Measurements from ENCODE around the gene FTH1.
A peak's percentile ranks its signal among the peaks of the same experiment; 100 is the strongest.

The FTH1 gene

GRCh38 chr11:61947486-61948210, 19.8 kb downstream of the FTH1 start:
- peak; percentile 76 for DNase-seq

DNA sequence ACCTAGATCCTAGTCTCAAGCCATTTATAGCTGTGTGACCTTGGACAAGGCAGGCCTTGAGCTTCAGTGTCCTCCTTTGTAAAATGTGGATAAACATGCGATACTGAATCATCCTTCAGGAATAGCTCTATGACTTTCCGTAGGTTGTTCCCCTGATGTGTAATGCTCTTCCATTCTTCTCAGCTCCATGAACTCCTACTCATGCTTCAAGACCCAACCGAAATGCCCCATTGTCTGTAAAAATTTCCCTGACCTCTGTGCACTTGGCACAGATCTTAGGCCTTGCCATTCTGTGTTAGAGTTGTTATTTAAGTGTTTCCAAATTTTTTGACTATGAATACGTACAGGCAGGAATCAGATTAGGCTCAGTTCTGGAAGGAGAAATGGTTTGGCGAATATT, 20.5 kb downstream of the FTH1 start:
- DNase-seq, result no peak

DNA sequence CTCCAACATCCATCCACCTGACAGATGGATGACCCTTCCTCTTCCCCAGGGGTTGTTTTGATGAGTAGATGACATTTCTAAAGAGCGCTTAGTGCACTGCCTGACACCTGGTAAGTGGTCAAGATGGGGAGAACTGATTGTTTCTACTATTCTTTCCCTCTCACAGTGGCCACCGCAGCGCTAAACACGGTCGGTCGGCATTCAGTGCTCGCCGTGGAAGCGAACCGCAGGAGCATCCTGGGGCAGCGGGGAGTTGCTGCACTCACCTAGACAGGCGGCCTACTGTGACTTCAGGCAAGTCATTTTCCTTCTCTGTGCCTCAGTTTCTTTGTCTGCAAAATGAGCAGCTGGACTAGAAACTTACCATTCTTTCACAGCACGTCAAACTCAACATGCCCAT, 22.2 kb downstream of the FTH1 start:
- no peak for DNase-seq

GRCh38 chr11:61940466-61940865, 27.0 kb downstream of the FTH1 start:
- DNase-seq, result no peak

GRCh38 chr11:61935861-61936260, 31.6 kb downstream of the FTH1 start:
- no peak for DNase-seq

DNA sequence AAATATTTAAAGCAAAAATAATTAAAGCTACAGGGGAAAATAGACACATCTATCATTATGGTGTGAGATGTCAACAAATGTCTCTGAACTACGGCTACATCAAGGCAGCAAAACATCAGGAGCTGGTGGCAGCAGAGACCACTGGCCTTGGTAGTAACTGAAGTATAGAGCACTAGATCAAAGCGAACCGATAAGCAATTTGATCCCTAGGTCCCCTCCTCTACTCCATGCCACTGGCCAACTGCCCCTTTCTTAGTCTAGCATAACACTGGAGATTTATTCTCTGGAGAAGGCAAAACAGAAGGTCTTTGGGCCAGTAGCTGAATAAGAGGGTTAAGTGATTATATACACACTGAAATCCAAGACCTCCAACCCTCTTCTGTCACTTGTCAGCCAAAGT, 36.5 kb downstream of the FTH1 start:
- peak; percentile 12 for DNase-seq

DNA sequence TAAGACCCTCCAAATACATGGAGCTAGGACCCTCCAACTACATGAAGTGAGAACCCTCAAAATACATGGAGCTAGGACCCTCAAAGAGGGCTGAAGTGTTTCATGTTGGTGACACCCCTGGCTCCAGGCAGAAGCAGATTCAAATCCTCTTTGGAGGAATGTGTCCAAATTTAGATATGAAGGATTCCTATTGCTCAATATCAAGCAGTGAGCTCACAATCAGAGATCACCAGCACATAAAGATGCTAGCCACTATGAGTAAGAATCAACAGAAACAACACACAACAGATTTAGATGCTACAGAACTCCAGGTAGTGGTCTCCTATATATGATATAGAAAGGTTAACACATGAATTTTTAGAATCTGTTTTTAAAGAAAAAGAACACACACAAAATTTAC, 38.8 kb downstream of the FTH1 start:
- DNase-seq, result no peak

GRCh38 chr11:61927501-61927900, 39.9 kb downstream of the FTH1 start:
- DNase-seq, result no peak

DNA sequence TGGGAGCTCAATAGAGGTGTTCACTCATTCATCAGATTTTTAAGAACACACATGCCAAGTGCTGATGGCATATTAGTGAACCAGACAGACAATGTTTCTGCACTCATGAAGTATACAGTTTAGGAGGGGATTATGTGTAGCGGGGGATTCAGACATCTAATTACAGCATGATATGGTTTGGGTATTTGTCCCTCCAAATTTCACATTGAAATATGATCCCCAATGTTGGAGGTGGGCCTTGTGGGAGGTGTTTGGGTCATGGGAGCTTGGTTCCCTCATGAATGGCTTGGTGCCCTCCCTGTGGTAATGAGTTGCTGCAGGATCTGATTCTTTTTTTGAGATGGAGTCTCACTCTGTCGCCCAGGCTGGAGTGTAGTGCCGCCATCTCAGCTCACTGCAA, 41.2 kb downstream of the FTH1 start:
- DNase-seq, result no peak

- DNase-seq, result no peak
Observed at GRCh38 chr11:61925736-61926135, 41.7 kb downstream of the FTH1 start.

GRCh38 chr11:61924064-61924455, 43.4 kb downstream of the FTH1 start:
- no peak for DNase-seq

GRCh38 chr11:61923166-61924063, 44.0 kb downstream of the FTH1 start:
- DNase-seq, result no peak

GRCh38 chr11:61922539-61922938, 44.9 kb downstream of the FTH1 start:
- DNase-seq, result no peak

GRCh38 chr11:61921446-61921845, 46.0 kb downstream of the FTH1 start:
- DNase-seq, result no peak

DNA sequence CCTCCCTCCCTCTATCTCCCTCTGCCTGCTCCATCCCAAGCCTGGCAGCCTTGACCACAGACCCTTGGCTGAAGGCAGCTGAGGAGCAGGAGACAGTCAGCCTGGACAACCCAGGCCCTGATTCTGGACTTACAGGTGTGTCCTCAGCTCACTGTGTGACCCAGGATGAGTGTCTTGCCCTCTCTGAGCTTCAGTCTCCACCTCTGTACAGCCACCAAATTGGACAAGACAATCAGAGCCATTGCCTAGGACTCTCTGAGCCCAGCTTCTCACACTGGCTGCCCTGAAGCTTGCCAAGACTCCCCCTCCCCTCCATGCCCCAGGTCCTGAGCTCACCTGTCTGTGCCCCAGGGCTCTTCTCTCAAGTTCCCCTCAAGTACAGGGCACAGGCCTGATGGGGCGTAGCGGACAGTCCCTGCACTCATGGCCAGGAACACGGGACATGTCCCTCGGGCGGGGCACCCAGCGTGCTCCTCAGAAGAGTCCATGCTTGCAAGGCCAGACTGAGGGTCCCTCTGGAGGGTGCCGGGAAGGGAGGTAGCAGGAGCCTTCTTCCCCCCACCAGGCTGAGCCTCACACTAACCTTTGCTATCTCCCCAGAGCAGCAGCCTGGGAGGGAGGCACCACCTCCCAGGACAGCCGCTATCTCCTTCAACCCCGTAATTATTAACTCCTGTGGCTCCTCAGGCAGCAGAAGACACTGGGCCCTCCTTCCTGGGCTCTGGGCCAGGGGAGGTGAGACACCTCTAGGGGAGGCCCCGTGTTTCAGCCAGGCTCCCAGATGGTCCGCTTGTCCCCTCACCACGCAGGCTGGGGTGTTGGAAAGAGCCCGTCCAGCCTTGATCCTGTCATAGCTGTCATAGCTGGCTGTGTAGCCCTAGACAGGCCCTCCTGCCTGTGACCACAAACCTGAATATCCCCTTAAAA, 47.5 kb downstream of the FTH1 start:
- no peak for DNase-seq

DNA sequence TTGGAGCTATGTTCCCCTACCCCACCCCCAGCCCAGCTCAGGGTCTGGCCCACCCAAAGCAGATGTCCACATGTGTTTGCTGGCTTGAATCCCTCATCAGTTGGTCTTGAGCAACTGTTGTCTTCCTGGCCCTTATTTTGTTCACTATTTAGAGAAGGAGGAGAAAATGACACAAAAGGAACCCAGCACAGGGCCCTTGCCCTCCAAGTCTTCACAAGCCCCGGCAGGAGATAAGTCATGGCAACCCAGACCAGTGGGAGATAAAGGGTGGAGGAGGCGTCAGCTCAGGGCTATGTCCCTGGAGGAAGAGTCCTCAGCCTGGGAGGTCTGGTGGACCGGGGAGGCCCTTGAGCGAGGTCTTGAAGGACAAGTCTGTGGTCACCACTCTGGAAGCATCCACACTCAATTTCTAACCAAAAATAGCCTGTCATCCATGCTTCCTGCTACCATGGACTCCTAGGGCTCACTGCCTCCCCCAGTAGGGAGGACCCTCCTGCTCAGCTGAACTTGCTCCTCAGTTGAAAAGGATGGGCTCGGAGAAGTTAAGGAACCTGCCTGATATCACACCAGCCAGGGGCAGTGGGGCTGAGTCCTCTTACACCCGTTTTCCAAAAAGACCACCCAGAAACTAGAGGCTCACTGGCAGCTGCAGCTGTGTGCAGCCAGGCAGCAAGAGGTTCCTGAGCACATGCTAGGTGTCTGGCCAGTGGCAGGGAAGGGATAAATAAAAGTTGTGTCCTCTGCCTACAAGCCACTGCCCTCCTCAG, 48.3 kb downstream of the FTH1 start:
- DNase-seq, result no peak

DNA sequence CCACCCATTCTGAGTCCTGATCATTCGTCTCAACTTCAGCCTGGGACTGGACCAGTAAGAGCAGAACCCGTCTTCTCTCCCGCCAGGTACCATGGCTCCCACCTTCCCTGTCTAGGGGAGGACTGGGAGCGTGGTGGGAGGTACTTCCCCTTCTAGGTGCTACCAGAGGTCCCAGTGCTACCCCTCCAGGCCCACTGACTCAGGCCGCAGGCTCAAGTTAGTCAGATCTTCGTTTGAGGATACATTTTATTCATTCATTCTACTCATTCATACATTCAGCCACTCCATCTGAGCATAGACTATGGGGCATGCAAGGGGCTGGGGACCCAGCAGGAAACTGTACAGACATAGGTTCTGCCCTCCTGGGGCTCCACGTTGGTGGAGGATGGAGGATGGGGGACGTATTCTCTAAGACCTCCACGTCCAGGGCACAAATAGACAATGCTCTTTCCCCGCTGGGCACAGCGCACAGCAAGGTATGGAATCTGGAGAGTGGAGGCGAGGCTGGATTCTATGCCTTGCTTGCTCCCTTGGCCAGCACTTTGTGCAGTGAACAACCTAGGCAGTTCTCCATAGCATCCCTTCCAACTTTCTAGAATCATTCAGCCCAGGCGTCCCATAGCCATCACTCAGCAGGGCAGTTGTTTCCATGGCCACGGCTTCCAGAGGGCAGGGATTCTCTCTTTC, 49.0 kb downstream of the FTH1 start:
- no peak for DNase-seq

GRCh38 chr11:61917334-61918109, 49.9 kb downstream of the FTH1 start, which contains the start of gene RAB3IL1:
TSS of gene RAB3IL1 (minus strand) at chr11:61917566. CDS start at chr11:61917367, 199 bp downstream.
- DNase-seq, result peak; percentile 24

GRCh38 chr11:61916737-61917333, 50.6 kb downstream of the FTH1 start:
- no peak for DNase-seq

DNA sequence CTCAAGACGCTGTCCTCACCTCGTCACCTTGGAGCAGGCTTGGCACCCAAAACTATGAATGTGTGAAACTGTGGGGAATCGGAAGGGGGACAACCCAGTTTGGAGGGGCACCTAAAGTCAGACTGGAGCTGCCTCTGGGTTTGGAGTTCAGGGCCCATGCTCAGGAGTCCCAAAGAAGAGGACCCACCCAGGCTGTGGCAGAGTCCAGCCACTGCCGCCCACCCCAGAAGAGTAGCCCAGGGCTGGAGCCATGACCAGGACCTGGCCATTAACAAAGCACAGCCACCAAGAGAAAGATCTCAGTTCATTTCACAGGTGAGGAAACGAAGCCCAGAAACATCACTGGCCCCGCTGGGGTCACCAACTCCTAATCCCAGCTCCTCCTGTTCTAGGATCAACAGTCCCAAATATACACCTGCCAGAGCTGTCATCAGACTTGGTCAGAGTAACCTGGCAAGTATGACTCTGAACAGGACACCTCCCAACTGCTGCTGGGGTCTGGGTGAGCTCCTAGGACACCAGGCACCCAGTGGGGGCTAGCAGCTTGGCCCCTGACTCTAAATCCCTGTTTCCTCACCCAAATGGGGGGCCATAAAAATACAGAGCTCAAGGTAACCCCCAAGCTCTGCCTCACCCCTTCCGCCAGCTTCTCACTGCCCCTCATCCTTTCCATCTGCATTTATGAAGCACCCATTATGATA, 52.8 kb downstream of the FTH1 start:
- no peak for DNase-seq

All from NCI-H82 (cell line).